ENCODE data around the gene CDC37L1.

DNA sequence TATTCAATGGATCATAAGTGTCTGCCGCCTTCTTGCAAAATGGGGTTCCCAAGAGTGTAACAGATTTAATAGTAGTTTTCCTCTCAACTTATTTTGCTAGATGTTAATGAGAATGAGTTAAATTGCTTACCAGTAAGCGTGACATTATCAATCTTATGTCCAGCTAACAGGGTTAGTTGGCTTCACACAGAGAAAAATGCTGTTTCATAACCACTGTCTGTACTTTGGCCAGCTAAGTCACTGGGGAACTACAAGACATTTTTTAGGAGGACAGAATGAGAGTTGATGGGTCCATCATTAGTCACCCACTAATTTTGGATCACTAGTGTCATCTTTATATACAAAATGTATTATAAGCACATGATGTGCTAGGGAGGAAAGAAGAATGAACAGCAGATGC is 1.4 kb downstream of the CDC37L1 start:
- TF ChIP-seq, protein P1, sequence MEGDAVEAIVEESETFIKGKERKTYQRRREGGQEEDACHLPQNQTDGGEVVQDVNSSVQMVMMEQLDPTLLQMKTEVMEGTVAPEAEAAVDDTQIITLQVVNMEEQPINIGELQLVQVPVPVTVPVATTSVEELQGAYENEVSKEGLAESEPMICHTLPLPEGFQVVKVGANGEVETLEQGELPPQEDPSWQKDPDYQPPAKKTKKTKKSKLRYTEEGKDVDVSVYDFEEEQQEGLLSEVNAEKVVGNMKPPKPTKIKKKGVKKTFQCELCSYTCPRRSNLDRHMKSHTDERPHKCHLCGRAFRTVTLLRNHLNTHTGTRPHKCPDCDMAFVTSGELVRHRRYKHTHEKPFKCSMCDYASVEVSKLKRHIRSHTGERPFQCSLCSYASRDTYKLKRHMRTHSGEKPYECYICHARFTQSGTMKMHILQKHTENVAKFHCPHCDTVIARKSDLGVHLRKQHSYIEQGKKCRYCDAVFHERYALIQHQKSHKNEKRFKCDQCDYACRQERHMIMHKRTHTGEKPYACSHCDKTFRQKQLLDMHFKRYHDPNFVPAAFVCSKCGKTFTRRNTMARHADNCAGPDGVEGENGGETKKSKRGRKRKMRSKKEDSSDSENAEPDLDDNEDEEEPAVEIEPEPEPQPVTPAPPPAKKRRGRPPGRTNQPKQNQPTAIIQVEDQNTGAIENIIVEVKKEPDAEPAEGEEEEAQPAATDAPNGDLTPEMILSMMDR (IDR thresholded peaks at IDR 0.05) = no peak
- no peak for TF ChIP-seq POLR2A (IDR thresholded peaks at IDR 0.05)
- TF ChIP-seq POLR2AphosphoS5 (IDR thresholded peaks at IDR 0.05) = peak in 2 of 3 donors; percentile 41 to 67
- TF ChIP-seq EP300 (IDR thresholded peaks at IDR 0.05; ENCODE audit: low read depth) = no peak

Data from transverse colon (tissue), 4 donors.